Stimulated activated CD4-positive, alpha-beta T cell treated with anti-CD3 and anti-CD28 coated beads, Interleukin-12 subunit alpha, Interleukin-12 subunit beta, amount 100 ng/mL, for 24 hours (primary cell): ENCODE measurements around the gene RPS2.

Source experiments
- DNase-seq, 2 experiments: peaks; one replicate each; pipeline ENCODE4 v3.0.0-alpha.2; 2020; ENCODE audit warnings: low read depth in 2 of 2

Gene RPS2

DNA sequence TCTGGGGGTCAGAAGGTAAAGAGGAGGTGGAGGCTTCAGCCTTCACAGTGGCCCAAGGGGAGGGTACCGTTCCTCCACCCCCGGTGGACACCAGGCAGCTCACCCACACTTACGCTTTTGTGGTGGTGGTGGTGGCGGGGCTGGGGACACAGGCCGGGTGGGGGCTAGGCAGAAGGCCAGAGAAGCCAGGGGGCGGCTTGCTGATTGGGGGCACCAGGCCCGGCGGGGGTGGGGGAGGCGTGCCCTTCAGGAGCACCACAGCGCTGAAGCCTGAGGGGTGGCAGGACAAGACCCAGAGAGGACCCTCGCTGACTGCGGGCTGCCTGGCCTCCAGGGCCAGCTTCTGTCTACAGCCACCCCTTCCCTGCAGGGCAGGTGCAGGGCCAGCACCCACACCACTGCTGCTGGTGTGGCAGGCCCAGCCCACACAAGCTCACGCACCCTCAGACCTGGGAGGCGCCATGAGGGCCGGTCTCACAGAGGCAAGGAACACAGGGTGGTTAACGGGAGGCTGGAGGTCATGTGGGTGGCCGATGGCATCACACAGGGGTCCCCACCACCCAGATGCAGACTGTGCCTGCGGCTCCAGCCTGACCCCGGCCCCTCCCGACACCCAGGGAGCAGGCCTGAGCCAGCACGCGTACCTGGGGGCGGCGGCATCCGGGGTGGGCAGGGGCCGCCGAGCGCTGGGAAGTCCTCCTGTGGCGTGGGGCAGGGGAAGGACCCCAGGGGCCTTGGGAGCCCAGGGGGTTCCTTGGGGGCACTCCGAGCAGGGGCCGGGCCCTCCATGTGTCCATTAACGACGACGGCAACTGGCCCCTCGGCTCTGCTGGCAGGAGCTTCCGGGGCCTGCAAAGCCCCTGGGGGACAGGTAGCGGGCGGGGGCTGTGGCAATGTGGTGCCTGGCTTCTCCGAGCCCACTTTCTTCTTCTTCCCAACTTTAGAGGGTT lies 34.5 kb upstream of the RPS2 start:
- DNase-seq, result no peak

DNA sequence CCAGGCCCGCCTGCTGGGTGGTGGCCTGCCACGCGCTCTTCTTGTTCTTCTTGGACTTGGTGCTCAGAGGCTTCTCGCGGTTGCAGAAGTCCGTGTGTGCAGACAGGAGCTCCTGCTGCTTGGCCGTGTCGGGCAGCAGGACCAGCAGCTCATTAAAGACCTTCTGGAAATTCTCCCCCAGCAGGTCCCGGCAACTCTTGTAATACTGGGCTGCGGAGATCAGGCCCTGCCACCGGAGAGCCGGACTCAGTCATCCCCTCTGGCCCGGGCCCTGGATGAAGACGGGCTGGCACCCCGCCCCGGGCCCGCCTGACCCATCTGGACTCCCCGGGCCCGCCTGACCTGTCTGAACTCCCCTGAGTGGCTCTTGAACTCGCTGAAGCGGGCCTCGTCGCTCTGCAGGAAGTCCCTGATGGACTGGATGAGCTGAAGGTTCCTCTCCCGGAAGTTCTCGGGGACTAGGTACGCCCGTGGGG lies 33.8 kb upstream of the RPS2 start:
- DNase-seq, result no peak

DNA sequence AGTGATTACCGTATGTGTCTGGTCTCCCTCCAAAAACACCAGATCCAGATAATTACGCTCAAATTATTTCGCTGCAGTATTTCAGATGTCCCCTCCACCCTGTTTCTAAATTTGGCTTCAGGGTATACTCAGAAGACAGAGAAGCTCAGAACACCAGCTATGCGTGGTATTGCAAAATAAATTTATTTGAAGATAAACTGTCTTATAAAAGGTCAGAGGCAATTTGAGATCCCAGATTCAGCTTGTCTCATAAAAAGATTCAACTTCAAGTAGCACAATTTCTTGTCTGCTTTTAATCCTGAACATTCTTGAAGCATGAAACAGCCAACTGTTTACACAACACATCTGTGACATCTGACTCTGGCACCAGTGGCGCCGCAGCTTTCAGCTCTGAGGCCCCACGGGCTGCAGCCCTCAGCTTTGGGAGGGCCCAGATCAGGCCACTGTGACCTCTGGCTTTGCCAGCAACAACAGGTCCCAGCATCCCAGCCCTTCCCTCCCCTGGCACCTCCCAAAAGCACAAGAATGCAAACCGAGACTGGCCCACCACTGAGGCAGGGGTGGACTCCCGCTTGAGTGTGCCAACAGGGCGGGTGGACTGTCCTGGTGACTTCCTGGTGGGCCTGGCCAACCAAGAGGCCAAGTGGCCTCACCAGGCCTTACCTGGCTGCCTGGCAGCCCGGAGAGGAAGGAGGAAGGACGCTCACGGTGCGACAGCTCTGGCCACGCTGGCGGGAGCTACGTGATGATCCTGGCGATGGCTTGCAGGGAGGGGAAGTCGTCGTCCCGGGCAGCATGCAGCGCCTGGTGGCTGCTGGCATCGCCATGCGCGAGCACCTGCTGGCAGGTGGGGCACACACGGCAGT lies 33.1 kb upstream of the RPS2 start:
- no peak for DNase-seq

DNA sequence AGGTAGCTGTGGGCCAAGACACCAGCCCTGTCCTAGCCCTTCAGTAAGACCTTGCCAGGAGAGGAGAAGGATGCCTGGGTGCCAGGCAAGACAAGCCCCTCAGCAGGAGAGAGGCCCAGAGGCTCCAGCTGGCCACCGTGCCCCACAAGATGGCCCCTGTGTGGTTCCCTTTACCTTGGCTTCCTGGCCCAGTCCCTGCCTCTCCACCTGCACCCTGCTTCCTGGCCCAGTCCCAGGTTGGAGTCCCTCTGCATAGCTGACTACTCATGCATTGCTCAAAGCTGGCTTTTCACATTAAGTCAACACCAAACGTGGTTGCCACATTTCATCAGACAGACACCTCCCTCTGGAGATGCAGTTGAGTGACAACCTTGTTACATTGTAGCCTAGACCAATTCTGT lies 29.1 kb upstream of the RPS2 start:
- no peak for DNase-seq

DNA sequence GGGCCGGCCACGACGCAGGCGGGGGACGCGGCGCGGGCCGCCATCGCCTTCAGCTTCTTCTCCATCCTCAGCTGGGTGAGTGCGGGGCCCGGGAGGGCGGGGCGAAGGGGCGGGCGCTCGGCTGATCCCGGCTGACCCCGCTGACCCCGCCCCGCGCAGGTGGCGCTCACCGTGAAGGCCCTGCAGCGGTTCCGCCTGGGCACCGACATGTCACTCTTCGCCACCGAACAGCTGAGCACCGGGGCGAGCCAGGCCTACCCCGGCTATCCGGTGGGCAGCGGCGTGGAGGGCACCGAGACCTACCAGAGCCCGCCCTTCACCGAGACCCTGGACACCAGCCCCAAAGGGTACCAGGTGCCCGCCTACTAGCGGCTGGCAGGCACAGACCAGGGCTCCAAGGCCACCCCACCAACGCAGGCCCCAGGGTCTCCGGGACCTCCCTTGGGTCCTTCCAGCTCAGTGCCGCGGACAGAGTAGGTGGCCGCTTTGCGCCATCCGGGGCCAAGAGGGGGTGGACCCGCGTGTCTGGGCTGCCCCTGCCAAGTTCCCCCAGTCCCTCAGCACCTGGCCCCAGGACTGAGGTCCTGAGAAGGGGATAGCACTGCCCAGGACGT lies 28.2 kb upstream of the RPS2 start:
- DNase-seq, result no peak

DNA sequence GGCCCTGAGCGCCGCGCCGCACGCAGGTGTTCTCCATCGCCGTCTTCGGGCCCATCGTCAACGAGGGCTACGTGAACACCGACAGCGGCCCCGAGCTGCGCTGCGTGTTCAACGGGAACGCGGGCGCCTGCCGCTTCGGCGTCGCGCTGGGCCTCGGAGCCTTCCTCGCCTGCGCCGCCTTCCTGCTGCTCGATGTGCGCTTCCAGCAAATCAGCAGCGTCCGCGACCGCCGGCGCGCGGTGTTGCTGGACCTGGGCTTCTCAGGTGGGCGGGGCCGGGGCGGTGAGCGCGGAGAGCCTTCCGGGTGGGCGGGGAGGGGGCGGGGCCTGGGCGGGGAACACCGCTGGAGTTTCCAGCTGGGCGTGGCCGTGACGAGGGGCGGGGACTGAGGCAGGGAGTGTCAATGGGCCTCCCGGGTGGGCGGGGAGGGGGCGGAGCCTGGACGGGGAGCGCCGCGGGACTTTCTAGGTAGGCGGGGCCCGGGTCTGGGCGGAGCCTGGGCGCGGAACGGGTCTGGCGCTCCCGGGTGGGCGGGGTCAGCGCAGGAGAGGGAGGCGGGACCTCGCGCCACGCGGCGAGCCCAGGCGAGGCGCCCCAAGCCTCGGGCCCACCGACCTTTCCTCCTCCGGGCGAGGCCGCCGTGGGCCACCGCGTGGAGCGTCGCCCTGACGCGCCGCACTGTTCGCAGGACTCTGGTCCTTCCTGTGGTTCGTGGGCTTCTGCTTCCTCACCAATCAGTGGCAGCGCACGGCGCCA lies 27.5 kb upstream of the RPS2 start:
- peak; percentile 93 to 97 for DNase-seq

DNA sequence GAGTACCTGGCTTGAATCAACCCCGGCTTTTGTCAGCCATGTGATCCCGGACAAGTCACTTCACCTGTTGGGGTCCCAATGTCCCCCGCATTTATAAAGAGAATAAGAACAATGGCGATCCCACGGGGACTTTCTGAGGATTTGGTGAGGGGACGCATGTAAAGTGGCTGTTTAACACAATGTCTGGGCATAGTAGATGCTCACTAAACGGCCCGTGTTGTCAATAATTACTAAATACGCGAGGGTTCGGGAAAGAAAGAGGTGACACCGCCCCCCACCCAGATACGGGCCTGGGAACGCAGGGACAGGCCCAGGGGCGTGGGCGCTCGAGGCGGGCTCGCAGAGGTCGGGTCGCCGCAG lies 26.9 kb upstream of the RPS2 start:
- DNase-seq, result no peak

DNA sequence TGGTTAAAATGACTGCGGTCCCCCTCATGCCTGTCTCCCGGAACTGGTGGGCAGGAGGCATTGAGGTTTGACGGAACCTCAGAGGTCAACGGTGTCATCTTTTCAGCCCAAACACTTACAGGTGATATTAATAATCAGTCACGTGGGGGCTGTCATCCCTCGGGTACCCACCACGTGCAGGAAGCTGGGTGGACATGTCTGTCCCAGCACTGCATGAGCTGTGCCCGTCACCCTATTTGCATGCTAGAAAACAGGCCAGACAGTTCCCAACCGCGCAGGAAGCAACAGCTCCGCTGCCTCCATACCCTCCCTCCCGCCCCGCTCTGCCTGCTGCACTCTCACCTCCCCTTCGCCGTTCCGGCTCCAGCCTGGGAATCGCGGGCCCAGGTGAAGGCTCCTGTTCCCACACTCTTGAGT lies 26.5 kb upstream of the RPS2 start:
- no peak for DNase-seq

DNA sequence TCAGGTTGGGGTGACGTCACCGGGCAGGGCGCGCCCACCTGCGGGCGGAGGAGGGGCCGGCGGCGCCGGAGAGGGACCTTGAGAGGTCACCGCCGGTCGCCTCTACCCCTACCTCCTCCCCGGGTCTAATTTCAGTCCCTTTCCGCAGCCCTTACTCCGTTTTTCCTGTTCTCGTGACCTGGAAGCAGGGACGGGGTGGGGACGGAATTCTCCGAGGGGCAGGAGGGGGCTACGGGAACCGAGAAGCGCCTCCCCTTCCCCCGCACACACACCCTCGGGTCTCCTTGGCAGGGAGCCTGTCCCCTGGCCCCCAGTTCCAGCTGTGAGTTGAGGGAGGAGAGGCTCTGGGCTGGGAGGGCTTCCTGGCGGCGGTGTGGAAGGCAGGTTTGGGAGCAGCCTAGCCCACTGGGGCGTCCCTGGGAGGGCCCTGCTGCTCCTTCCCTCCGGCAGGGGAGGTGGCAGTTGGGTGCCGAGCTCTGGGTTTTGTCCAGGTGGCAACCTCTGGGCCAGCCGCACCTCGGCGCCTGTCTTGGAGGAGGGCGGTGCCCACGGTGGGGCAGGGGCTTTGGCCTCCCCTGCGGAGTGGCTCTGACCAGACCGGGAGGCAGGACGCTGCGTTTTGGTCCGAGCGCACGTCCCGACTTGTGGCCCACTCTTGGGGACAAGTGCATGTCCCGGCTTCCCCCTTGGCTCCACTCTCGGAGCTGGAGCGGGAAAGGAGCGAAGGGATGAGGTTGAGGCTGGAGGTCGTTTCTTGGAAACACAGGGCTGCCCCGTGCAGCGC lies 25.9 kb upstream of the RPS2 start:
- no peak for DNase-seq

DNA sequence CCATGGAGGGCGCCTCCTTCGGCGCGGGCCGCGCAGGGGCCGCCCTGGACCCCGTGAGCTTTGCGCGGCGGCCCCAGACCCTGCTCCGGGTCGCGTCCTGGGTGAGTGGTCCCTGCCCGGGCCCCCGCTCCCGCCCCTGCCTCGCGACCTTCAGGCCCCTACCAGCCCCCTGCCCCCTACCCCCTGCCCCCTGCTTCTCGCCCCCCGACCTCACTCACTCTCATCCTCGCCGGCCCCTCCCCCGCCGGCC lies 25.4 kb upstream of the RPS2 start:
- DNase-seq, result no peak

DNA sequence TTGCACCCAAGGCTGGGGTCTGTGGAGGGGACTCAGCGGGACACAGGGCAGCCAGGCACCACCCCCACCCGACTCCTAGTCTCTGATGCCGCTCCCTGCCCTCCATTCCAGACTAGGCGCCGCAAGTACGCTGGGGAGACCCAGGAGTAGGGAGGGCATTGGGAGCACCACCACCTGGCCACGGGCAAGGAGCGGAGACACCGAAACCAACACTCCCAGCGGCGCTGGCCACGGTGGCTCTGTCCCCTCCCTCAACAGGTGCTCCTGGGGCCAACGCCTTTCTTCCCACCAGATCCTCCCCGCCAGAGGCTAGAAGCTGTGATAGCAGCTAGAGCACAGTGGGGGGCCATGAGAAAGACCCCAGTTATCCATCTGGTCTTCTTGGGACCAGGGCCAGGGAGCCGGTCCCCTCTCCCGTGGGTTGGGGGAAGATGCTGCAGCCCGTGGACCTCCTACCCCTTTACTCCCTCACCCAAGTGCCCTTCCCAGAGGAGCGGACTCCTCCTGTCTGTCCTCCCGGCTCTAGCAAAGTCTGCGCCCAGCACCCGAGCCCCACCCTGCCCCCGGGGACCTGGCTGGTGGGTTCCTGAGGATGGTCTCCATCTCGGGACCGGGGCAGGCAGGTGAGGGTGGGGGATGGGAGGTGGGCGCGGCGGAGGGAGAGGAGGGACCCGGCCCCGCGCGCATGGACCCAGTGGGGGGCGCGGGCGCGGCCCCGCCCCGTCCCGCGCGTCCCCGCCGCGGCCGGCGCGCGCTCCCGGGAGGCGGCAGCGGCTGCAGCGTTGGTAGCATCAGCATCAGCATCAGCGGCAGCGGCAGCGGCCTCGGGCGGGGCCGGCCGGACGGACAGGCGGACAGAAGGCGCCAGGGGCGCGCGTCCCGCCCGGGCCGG lies 24.8 kb upstream of the RPS2 start, which contains the start of gene SYNGR3:
SYNGR3 (plus strand) TSS at position 762 of the 892 bp plus-strand sequence. CDS start 133 bp downstream, outside the sequence.
- no peak for DNase-seq

DNA sequence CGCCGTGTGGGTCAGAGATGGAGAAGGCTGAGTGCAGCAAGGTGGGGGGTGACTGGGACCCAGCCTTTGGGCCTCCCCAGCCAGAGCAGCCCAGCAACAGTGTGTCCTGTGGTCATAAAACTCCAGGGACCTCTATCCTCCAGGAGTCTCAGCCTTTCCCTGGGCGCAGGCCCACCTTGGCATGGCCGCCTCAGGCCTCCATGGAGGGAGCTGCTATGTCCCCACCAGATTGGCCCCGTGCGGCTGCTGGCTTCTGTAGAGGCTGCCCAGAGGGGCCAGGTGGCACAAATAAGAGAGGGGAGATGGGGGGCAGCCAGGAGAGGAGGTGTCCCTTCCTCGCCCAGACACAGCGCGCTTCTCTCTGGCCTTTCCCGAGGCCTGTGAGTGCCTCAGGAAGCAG lies 22.6 kb upstream of the RPS2 start:
- no peak for DNase-seq

DNA sequence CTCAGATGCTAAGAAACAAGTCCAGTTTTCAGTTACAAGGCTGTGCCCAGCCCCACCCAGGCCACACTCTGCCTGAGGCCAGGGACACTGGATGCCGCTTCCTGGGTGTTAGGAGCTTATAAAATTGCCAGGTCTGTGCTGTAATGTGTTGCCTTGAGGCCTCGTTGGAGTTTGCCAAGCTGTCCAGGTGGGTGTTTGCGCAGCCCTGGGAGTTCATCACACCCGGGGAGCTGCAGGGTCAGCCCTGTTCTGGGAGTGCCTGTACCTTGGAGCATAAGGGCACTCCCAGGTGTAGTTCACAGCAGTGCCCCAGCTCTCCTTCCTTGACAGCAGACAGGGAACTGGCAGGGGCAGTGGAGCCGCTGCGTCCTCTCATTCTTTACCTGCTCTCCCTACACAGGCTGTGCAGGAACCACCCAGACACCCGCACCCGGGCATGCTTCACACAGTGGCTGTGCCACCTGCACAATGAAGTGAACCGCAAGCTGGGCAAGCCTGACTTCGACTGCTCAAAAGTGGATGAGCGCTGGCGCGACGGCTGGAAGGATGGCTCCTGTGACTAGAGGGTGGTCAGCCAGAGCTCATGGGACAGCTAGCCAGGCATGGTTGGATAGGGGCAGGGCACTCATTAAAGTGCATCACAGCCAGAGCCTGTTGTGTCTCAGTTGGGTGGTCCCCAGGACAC lies 21.0 kb upstream of the RPS2 start:
- DNase-seq, result no peak

DNA sequence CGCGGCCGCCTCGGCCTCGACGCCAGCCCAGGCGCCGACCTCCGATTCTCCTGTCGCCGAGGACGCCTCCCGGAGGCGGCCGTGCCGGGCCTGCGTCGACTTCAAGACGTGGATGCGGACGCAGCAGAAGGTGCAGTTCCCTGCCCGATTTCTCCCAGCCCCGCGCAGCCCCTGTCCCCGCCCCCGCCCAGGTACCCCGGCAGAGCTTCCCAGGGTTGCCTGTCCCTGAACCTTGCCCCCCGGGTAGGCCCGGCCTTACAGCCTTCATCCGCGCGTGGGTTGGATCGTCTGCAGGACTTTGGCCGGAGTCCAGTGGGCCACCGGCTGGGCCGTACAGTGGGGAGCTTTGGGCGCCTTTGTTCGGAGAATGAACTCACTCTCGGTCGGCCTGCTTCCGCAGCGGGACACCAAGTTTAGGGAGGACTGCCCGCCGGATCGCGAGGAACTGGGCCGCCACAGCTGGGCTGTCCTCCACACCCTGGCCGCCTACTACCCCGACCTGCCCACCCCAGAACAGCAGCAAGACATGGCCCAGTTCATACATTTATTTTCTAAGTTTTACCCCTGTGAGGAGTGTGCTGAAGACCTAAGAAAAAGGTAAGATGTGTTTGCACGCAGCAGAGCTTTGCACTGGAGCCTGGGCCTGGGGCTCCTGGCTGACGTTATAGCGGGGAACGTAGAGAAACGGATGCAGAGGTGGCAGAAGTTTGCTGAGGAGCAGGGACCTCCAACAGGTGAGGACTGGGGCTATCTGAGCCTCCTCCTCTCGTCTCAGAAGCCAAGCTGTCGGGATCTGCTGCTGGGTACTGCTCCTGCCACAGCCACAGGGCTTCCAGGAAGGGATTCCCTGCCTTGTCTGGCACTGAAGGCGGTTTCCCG lies 20.0 kb upstream of the RPS2 start:
- no peak for DNase-seq

DNA sequence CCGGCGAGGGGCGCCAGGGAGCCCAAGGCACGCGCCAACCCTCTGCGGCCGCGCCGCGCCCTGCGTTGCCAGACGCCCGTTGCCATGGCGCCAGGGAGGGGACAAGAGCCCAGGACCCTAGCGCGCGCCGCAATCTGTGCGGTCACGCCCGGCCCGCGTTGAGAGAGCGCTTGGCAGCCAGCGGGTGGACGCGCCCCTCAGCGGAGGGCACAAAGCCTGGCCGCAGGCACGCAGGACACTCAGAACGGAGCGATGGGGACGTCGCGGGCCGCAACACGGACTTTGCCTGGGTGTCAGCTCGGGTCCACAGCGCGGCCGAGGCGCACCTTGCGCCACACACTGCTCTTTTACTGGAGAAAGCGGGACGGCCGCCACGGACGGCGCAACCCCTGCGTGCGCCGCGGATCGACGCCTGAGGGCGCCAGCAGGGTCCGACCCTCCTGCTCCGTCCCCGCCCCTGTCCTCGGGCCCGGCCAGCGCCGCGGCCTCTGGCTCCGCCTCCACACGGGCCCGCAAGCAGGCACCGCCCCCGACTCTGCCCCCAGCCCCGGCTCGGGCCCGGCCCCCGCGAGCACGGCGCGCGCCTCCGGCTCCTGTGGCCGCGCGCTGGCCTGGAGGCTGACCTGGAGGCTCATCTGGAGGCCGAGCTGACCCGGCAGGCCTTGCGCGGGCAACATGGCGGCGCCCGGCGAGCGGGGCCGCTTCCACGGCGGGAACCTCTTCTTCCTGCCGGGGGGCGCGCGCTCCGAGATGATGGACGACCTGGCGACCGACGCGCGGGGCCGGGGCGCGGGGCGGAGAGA lies 19.1 kb upstream of the RPS2 start, which contains the start of gene GFER:
GFER (plus strand) TSS at position 650 of the 803 bp plus-strand sequence; CDS start at position 676, 26 bp downstream.
- peak in 1 of 2 experiments; percentile 78 for DNase-seq

DNA sequence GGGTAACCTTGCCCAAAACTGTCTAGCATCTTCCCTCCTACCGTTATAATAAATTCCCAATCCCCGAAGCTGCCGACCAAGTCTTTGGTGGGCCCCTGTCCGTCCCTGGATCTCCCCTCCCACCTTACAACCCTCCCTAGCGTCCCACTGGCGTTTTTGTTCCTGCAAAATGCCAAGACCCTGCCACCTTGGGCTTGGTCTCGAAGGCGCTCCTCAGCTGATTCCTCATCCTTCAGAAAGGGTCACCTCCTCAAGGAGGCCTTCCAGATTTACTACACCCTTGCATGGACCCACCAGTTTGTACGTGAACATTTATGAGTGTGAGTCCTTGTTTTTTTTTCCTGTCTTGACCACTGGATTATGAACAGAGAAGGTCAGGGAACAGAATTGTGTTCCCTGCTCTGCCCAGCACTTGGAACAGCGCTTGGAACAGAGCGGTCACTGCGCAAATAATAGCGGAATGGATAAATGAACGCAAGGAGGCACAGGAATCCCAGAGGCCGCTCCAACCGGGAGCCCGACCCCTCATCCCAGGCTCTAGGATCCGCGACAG lies 18.4 kb upstream of the RPS2 start:
- no peak for DNase-seq

DNA sequence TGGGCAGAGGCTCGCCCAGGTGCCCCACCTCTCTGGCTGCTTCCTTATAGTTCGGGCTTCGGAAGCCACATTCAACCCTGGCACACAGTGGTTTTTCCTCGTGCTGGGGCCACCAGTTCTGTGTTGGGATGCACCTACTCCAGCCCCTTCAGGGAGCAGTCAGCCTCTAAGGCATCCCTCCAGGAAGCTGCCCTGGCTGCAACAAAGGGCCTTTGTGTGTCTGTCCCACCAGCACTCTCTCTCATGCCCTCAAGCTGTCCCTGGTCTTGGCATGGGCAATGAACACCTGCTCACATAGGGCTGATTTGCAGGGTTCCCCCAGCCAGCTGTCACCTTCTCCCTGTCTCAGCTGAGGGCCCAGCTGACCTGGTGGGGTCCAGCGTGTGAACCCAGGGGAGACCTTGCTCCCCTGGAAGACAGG lies 17.4 kb upstream of the RPS2 start:
- no peak for DNase-seq
